Activated CD4-positive, alpha-beta T cell treated with anti-CD3 and anti-CD28 coated beads for 48 hours (primary cell): ENCODE results near the gene MED26.

Experiments used
- DNase-seq: peaks from one replicate; pipeline ENCODE4 v3.0.0-alpha.2; 2020

The MED26 gene

GRCh38 chr19:16535381-16535780 is 92.6 kb downstream of the MED26 start:
- no peak for DNase-seq

DNA sequence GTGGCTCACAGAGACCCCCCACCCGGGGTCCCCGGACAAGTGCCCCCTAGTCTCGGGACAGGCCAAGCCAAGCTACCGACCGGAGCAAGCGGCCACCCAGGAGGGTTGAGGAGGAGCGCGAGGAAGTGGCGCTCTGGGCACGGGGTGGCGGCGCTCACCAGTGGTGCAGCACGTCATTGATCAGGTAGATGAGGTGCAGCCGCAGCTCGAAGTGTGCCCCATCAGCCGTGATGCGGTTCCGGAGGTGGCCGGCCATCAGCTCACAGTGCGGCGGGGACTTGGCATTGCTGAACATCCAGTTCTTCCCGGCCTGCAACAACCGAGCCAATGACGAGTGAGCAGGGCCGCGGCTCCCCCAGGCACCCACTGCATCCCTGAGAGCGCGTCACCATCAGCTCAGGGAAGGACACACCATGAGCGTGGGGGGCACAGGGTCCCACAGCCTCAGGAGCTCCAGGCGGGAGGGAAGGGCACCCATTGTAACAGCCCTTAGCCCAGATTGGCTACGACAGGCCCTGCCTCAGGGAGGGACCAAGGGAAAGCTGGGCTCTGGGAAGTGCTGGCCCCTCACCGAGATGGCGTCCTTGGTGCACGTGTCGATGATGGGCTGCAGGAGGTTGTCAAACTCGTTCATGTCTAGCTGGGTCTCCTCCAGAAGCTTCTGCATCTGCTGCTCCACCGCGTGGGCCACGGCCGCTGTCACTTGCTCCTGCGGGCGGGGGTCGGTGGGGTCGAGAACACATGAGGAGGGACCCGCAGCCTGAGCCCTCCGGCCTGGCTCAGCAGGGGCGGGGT is 95.4 kb downstream of the MED26 start:
- DNase-seq = no peak

- DNase-seq = no peak
Observed at GRCh38 chr19:16531380-16531669, 96.7 kb downstream of the MED26 start.

DNA sequence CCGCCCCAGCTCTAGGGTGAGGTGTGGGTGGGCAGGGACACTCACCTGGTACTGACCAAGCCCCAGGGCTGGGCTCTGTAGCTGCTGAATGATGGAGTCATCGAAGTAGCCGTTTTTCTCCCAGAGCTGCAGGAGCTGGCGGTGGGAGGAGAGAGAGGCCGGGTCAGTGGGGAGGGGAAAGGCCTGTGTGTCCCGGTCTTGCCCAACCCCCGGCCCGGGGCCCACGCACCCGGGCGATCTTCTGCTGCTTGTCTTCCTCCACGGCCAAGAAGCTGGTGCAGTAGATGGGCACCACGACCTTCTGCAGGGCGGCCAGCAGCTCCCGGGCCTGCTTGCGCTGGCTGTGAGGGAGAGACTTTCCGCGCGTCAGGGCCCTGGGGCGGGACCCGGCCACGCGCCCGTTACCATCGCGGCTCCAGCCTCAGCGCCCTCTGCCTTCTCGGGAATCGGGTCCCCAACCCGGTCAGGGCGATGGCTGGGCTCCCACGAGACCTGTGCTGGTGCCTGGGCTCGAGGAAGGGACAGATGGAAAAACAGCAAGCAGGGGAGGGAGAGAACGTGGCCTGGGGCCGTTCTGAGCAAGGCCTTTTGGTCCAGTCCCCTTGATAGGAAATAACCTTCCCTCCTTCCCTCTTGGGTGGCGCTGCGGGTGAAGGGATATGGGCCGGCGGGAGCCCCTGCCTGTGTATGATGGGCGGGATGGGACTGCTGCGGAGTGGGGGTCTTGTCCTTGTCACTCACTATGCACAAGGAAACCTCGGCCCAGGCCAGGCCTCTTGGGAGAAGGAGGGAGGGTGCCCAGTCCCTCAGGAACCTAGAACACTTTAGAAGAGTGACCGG is 97.2 kb downstream of the MED26 start:
- no peak for DNase-seq

- no peak for DNase-seq
Observed at GRCh38 chr19:16529466-16530144, 98.4 kb downstream of the MED26 start.

DNA sequence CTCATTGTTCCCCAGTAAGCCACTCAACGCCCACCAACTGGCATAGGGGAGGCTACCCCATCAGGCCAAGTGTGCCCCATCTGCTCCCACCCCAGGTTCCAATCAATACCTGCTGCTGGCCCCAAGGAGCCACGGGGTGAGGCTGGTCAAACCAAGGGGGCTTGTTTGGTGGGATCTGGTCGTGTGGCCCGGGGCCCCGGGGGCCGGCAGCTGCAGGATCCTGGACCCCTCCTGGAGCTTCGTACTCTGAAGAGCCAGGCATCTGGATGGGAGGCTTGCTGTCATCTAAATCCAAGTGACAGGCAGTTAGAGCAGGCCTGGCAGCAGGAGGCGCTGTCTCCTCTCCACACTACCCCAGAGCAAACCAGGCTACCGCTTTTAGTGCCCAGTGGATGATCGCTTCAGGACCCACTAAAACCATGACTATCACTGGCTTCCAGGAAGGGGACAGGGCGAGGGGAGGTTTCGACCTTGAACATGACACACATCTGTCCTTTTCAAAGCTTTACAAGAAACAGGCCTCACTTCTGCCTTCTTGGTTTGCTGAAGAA is 100.0 kb downstream of the MED26 start:
- DNase-seq = peak; percentile 57

DNA sequence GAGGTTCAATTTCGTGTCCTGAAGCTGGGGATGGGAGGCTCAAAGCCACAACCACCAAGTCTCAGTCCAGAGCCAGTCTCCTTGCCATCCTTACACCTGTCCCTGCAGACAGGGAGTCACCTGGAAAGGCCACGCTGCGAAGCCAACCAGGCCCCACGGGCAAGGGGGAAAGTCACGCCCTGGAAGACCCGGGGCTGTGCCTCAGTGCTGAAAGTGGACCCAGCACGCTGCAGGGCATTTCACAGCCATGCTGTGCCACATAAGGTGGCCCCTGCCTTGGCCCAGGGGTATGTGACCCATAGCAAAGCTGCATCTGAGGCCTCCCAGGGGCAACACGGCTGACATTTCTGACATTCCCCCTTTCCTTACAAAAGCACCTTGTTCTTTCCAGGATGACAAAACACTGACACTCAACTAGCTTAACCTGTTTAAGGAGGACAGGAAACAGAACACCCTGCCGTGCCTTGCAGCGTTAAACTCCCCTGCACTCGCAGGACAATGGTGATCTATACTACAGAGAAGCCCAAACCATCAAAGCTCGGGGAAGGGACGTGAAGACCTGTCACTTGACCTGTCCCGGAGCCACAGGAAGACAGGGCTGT is 100.6 kb downstream of the MED26 start:
- no peak for DNase-seq

- no peak for DNase-seq
Observed at GRCh38 chr19:16525751-16526481, 102.1 kb downstream of the MED26 start.

DNA sequence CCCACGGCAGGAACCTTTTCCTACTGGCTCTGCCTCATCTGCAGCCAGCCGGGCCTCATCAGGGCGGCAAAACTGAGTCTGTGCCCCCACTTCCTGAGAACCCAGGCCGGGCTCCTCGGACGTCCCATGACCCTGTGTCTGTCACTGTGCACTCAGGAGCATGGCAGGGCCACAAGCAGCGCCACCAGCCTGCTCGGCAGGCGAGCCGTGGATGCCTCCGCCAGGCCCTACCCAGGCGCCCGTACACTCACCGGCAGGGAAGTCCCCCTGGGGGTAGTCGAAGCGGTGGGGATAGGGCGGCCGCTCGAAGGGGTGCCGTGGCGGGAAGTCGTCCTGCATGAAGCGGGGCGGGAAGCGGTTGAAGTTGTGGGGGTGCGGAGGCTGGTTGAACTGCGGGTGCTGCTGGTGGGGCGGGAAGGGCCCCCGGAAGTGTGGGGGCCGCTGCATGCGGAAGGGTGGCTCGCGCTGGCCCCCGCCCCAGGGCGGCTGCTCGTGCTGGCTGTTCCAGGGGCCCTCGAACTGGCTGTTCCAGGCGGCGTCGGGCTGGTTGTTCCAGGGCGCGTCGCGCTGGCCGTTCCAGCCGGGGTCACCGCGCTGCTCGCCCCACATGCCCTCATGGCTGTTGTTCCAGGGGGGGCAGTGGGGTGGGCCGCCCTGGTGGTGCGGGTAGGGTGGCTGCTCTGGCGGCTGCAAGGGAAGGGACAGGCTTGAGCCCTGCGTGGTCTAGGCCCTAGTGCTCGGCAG is 102.8 kb downstream of the MED26 start:
- no peak for DNase-seq
